ENCODE measurements around the gene ACADVL.

DNA sequence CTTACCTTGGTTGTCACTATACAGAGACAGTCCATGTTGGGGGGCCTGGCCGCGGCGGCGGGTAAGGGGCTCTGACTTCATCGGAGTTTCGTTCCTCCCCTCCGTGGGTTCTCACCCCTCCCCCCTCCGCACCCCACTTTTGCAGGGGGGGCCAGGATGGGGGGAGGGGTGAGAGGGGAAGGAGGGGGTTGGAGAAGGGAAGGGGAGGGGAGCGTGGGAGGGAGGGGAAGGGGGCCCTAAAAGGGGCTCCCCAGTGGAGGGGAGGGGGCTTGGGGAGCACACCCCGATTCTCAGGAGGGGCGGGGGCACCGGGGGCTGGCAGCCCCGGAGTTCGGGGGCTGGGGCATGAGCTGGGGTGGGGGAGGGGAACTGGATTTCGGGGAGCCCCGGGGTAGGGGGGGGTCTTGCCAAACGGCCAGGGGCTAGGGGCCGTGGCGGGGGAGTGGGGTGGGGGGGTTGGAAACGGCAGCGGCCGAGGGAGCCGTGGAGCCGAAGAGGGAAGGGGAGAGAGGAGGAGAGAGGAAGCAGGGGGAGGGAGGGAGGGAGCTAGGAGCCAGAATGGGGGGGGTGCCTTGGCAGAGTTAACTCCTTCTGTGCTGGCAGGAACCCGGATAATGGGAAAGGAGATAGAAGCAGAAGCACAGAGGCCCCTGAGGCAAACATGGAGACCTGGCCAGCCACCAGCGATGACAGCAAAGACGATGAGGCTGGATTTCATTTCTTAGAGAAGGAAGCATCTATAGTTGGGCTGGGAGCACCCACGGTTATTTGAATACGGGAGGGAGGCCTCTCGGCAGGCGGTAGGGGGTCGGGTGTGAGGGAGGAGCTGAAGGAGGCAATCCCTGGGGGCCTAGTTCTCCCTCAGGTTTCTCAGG, 2.4 kb upstream of the ACADVL start:
- TF ChIP-seq POLR2AphosphoS5 (IDR thresholded peaks at IDR 0.05; ENCODE audit: borderline replicate concordance, low read depth, low read length) (no peak), EZH2 (IDR thresholded peaks at IDR 0.05) (no peak)
